DMS53 treated with DMSO at 0.1 percent for 48 hours (cell line): Measurements from ENCODE around the gene SRRM1.
A peak's percentile ranks its signal among the peaks of the same experiment; 100 is the strongest.
"Not testable (repeated sequence)": the region's sequence is repeated elsewhere in the genome, so short reads cannot be mapped to it uniquely, and the experiment has no call there.

Experiments
- DNase-seq: peaks from one replicate; lab custom pipeline; 2025; ENCODE audit not compliant: unreplicated experiment; lab: John Stamatoyannopoulos, UW

The SRRM1 gene

GRCh38 chr1:24713736-24714135, 70.6 kb downstream of the SRRM1 start:
- DNase-seq, result peak; percentile 15

GRCh38 chr1:24714859-24715520, 71.9 kb downstream of the SRRM1 start:
- DNase-seq, result no peak

GRCh38 chr1:24715658-24716057, 72.6 kb downstream of the SRRM1 start:
- DNase-seq, result no peak

- no peak for DNase-seq
Measured at GRCh38 chr1:24717887-24718650, 75.0 kb downstream of the SRRM1 start.

- DNase-seq, result no peak
Measured at GRCh38 chr1:24720152-24720551, 77.0 kb downstream of the SRRM1 start.

- DNase-seq, result no peak
Measured at GRCh38 chr1:24721533-24721932, 78.4 kb downstream of the SRRM1 start.

GRCh38 chr1:24722073-24723035, 79.3 kb downstream of the SRRM1 start:
- DNase-seq, result not testable (repeated sequence)
